GM12874 (cell line): Measurements from ENCODE around the gene ZNF469.

Experiments
- CTCF ChIP-seq: IDR thresholded peaks from 2 replicates; pipeline ENCODE4 v1.5.1; 2011; ENCODE audit warnings: low read depth, mild to moderate bottlenecking, control low read depth, low read length, moderate library complexity; ENCODE audit not compliant: insufficient read depth

The ZNF469 gene

GRCh38 chr16:88366704-88367047 is 16.1 kb upstream of the ZNF469 start:
- no peak for TF ChIP-seq CTCF

- no peak for TF ChIP-seq CTCF
Measured at GRCh38 chr16:88367560-88367959, 15.2 kb upstream of the ZNF469 start.

GRCh38 chr16:88368036-88368435 is 14.7 kb upstream of the ZNF469 start:
- TF ChIP-seq CTCF: no peak

- TF ChIP-seq CTCF: no peak
Measured at GRCh38 chr16:88368994-88369393, 13.8 kb upstream of the ZNF469 start.

- no peak for TF ChIP-seq CTCF
Measured at GRCh38 chr16:88369447-88370008, 13.2 kb upstream of the ZNF469 start.

- no peak for TF ChIP-seq CTCF
Measured at GRCh38 chr16:88370365-88370764, 12.4 kb upstream of the ZNF469 start.

GRCh38 chr16:88372522-88372921 is 10.2 kb upstream of the ZNF469 start:
- TF ChIP-seq CTCF: no peak
